SK-N-SH treated with all-trans-retinoic acid at 6 μM for 48 hours (cell line): ENCODE results near the gene GRID1.

Experiments
- CREB5 ChIP-seq: fragments of 250-450 bp; sonication (Bioruptor Pico); IDR thresholded peaks from 2 replicates; pipeline ENCODE4 v1.5.1; 2020; ENCODE audit warnings: low read depth, mild to moderate bottlenecking, moderate library complexity
- CSDC2 ChIP-seq: fragments of 250-450 bp; sonication (Bioruptor Pico); IDR thresholded peaks from 2 replicates; pipeline ENCODE4 v1.5.0; 2020; ENCODE audit warnings: mild to moderate bottlenecking, moderate library complexity
- PATZ1 ChIP-seq: fragments of 250-450 bp; sonication (Bioruptor Pico); IDR thresholded peaks from 2 replicates; pipeline ENCODE4 v1.8.0; 2020; ENCODE audit warnings: mild to moderate bottlenecking, moderate library complexity, borderline replicate concordance
- TOX ChIP-seq: fragments of 250-450 bp; sonication (Bioruptor Pico); IDR thresholded peaks from 2 replicates; pipeline ENCODE4 v1.8.0; 2021; ENCODE audit warnings: mild to moderate bottlenecking, moderate library complexity, borderline replicate concordance
- TSHZ2 ChIP-seq: fragments of 250-450 bp; sonication (Bioruptor Pico); IDR thresholded peaks from 2 replicates; pipeline ENCODE4 v1.5.0; 2020; ENCODE audit warnings: mild to moderate bottlenecking, moderate library complexity
- ZFP3 ChIP-seq: fragments of 250-450 bp; sonication (Bioruptor Pico); IDR thresholded peaks from 2 replicates; pipeline ENCODE4 v1.5.0; 2020; ENCODE audit warnings: mild to moderate bottlenecking, moderate library complexity
- ZFP30 ChIP-seq: fragments of 450-650 bp; formaldehyde crosslinking; IDR thresholded peaks from 2 replicates; pipeline ENCODE4 v1.5.0; 2022; ENCODE audit warnings: mild to moderate bottlenecking, moderate library complexity
- ZNF70 ChIP-seq: fragments of 450-650 bp; formaldehyde crosslinking; IDR thresholded peaks from 2 replicates; pipeline ENCODE4 v1.5.0; 2020; ENCODE audit warnings: mild to moderate bottlenecking, moderate library complexity
- ZNF8 ChIP-seq: fragments of 450-650 bp; formaldehyde crosslinking; IDR thresholded peaks from 2 replicates; pipeline ENCODE4 v1.5.0; 2020; ENCODE audit warnings: mild to moderate bottlenecking, moderate library complexity

- TF ChIP-seq PATZ1 (CRISPR knock-in tag), result no peak
- TF ChIP-seq TSHZ2 (CRISPR knock-in tag), result no peak
- no peak for TF ChIP-seq ZFP3 (CRISPR knock-in tag)
- no peak for TF ChIP-seq TOX
- TF ChIP-seq ZNF8 (CRISPR knock-in tag), result no peak
- TF ChIP-seq ZFP30, result no peak
- TF ChIP-seq CREB5 (CRISPR knock-in tag), result no peak
- TF ChIP-seq ZNF70 (CRISPR knock-in tag), result no peak
- no peak for TF ChIP-seq CSDC2
Observed at GRCh38 chr10:86299562-86299961, 67.0 kb downstream of the GRID1 start.
